ENCODE results near the gene BAIAP2. TPM values are rescaled to one million over a fixed set of nuclear protein-coding genes. Genes with fewer than 3 reads are reported as not detected.

The BAIAP2 gene
- total and polyA plus RNA-seq, 10 donors, result 2.8 to 33.2 (median 17.8) TPM

GRCh38 chr17:80987941-80988461 lies 47.0 kb upstream of the BAIAP2 start:
- intact Hi-C loops (cut with DNase I; ENCODE audit: low total_unique reads), result no loop called here

GRCh38 chr17:80989586-80989913 lies 45.4 kb upstream of the BAIAP2 start:
- intact Hi-C loops (cut with DNase I; ENCODE audit: low total_unique reads), result no loop called here
- no peak for TF ChIP-seq POLR2AphosphoS5 (IDR thresholded peaks at IDR 0.05)
- TF ChIP-seq POLR2A (IDR thresholded peaks at IDR 0.05), result no peak
- TF ChIP-seq, protein P1, sequence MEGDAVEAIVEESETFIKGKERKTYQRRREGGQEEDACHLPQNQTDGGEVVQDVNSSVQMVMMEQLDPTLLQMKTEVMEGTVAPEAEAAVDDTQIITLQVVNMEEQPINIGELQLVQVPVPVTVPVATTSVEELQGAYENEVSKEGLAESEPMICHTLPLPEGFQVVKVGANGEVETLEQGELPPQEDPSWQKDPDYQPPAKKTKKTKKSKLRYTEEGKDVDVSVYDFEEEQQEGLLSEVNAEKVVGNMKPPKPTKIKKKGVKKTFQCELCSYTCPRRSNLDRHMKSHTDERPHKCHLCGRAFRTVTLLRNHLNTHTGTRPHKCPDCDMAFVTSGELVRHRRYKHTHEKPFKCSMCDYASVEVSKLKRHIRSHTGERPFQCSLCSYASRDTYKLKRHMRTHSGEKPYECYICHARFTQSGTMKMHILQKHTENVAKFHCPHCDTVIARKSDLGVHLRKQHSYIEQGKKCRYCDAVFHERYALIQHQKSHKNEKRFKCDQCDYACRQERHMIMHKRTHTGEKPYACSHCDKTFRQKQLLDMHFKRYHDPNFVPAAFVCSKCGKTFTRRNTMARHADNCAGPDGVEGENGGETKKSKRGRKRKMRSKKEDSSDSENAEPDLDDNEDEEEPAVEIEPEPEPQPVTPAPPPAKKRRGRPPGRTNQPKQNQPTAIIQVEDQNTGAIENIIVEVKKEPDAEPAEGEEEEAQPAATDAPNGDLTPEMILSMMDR (IDR thresholded peaks at IDR 0.05 in 8 of 11, conservative IDR thresholded peaks at IDR 0.05 in 3 of 11), result no peak
- Histone ChIP-seq H3K9me3 (no peaks in the 10 kb centered on the region), H3K4me3 (peak overlapping the region in 3 of 8 donors; percentile 10 to 58 (median 24)), H3K27me3 (replicated peaks in 1 of 7) (no peaks in the 10 kb centered on the region), H3K4me1 (peaks cover 41 to 79% (median 68%) of the 10 kb centered on the region in 6 donors), H3K27ac (peak overlapping the region in 1 of 8 donors; percentile 7), H3K36me3 (peaks cover 0 to 12% (median 3%) of the 10 kb centered on the region in 6 donors)
- DNase-seq, result no peak
- 66 to 87% (median 75%) methylated on average over 8 to 11 of the region's 11 CpGs for WGBS, 5 donors

More at GRCh38 chr17:80987941-80988461, 47.0 kb upstream of the BAIAP2 start:
- Histone ChIP-seq H3K9me3 (no peaks in the 10 kb centered on the region), H3K4me1 (peaks cover 34 to 65% (median 54%) of the 10 kb centered on the region in 6 donors), H3K27me3 (replicated peaks in 1 of 7) (no peaks in the 10 kb centered on the region), H3K4me3 (no peak overlapping the region), H3K27ac (peak overlapping the region in 7 of 8 donors; percentile 3 to 77 (median 66)), H3K36me3 (no peaks in the 10 kb centered on the region)
- 67 to 100% (median 70%) methylated on average over 1 to 16 of the region's 16 CpGs for WGBS, 5 donors
- peak; percentile 58 to 71 (median 65) for TF ChIP-seq POLR2AphosphoS5 (IDR thresholded peaks at IDR 0.05)
- TF ChIP-seq, protein P1 (IDR thresholded peaks at IDR 0.05 in 8 of 11, conservative IDR thresholded peaks at IDR 0.05 in 3 of 11), result no peak
- peak; percentile 88 for DNase-seq

- intact Hi-C loops (cut with DNase I; ENCODE audit: low total_unique reads), result loop anchor here (10.0 kb wide), 1 partner anchor 104 kb away; no protein-coding TSS in a partner anchor
- no peaks in the 10 kb centered on the region for H3K27me3 ChIP-seq (replicated peaks in 1 of 7)
- no peaks in the 10 kb centered on the region for H3K9me3 ChIP-seq
- 30 to 47% (median 47%) methylated on average over 14 to 22 of the region's 22 CpGs for WGBS, 5 donors
- H3K4me1 ChIP-seq, result peaks cover 41 to 83% (median 68%) of the 10 kb centered on the region in 6 donors
- H3K4me3 ChIP-seq, result peak overlapping the region; percentile 74 to 100 (median 95)
- DNase-seq, result peak; percentile 73
- no peak for TF ChIP-seq POLR2AphosphoS5 (IDR thresholded peaks at IDR 0.05)
- TF ChIP-seq, protein P1 (IDR thresholded peaks at IDR 0.05 in 8 of 11, conservative IDR thresholded peaks at IDR 0.05 in 3 of 11), result no peak
- peak overlapping the region; percentile 37 to 85 (median 70) for H3K27ac ChIP-seq
- H3K36me3 ChIP-seq, result peaks cover 0 to 26% (median 16%) of the 10 kb centered on the region in 6 donors
Measured at GRCh38 chr17:80990921-80991644, 43.9 kb upstream of the BAIAP2 start.

DNA sequence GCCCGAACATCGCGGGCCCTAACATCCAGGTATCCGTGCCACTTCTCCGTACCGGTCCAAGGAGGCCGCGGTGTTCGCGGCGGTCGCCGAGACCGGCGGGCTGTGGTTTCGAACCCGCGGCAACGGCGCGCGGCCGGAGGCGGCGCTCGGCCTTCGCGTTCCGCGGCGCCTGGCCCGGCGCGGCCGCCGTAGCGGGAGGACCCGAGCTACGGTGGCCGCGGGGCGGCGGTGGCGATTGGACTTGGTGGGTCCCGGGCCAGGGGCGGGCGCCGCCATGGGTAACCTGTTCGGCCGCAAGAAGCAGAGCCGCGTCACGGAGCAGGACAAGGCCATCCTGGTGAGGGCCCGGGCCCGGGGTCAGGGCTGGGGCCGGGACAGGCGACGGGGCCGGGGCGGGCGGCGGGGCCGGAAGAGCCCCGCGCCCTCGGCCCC lies 43.3 kb upstream of the BAIAP2 start, which contains the start of gene CHMP6:
Gene CHMP6 (plus strand): TSS at position 197 of the 432 bp plus-strand sequence. CDS start 78 bp downstream, at position 275.
- Histone ChIP-seq H3K9me3 (no peaks in the 10 kb centered on the region), H3K4me3 (peak within 1 kb of the TSS; percentile 74 to 100 (median 95)), H3K27me3 (replicated peaks in 1 of 7) (no peaks in the 10 kb centered on the region), H3K27ac (peak within 1 kb of the TSS; percentile 37 to 85 (median 70)), H3K4me1 (peaks cover 39 to 77% (median 62%) of the 10 kb centered on the region in 6 donors), H3K36me3 (peaks cover 0 to 32% (median 22%) of the 10 kb centered on the region in 6 donors)
- intact Hi-C loops (cut with DNase I; ENCODE audit: low total_unique reads), result loop anchor here (10.0 kb wide), 1 partner anchor 103 kb away; no protein-coding TSS in a partner anchor
- DNase-seq, result peak; percentile 94
- WGBS, 5 donors, result 0 to 1% (median 0%) methylated on average over 6 to 66 of the region's 66 CpGs
- TF ChIP-seq, protein P1 (IDR thresholded peaks at IDR 0.05 in 8 of 11, conservative IDR thresholded peaks at IDR 0.05 in 3 of 11), result peak in 2 of 11 experiments; percentile 29 to 30
- TF ChIP-seq POLR2A (IDR thresholded peaks at IDR 0.05), result peak in 1 of 3 donors; percentile 55
- peak; percentile 63 to 76 (median 76) for TF ChIP-seq POLR2AphosphoS5 (IDR thresholded peaks at IDR 0.05)
